NCI-H1417 treated with DMSO at 0.1 percent for 48 hours (cell line): ENCODE results near the gene IGFLR1.

Source experiments
- DNase-seq: peaks from one replicate; lab custom pipeline; 2025; lab: John Stamatoyannopoulos, UW

The IGFLR1 gene

DNA sequence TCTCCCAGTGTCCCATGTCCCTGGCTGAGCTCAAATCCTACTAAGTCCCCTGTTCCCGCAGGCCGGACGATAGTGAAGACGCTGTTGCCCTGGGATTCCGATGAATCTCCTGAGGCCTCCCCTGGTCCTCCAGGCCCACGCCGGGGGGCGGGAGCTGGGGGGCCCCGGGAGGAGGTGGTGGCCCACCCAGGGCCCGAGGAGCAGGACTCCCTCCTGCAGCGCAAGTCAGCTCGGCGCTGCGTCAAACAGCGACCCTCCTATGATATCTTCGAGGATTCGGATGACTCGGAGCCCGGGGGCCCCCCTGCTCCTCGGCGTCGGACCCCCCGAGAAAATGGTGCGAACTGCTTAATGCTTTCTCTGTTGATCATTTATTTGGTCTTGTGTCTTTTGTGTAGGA is 18.6 kb downstream of the IGFLR1 start:
- no peak for DNase-seq

DNA sequence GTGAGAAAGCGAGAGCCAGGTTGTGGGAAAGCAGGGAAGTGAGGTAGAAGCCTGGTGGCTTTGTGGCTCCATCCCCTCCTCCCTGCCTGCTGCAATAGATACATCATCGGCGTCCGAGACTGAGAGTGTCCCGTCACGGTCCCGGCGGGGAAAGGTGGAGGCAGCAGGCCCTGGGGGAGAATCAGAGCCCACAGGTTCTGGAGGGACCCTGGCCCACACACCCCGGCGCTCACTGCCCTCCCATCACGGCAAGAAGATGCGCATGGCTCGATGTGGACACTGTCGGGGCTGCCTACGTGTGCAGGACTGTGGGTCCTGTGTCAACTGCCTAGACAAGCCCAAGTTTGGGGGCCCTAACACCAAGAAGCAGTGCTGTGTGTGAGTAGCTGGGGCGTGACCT is 19.4 kb downstream of the IGFLR1 start:
- no peak for DNase-seq

DNA sequence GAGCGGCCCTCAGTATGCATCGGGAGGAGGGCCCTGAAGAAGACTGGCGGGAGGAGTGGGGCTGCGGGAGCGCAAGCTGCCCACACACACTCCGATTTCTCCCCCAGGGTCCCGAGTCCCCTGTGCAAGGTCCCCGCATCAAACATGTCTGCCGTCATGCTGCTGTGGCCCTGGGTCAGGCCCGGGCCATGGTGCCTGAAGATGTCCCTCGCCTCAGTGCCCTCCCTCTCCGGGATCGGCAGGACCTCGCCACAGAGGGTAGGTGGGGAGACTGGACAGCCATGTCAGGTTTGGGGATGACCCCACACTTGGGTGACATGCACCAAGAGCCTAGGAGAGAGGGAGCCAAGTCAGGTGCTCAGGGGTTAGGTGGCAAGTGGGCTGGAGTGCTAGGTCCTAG is 19.8 kb downstream of the IGFLR1 start:
- no peak for DNase-seq

DNA sequence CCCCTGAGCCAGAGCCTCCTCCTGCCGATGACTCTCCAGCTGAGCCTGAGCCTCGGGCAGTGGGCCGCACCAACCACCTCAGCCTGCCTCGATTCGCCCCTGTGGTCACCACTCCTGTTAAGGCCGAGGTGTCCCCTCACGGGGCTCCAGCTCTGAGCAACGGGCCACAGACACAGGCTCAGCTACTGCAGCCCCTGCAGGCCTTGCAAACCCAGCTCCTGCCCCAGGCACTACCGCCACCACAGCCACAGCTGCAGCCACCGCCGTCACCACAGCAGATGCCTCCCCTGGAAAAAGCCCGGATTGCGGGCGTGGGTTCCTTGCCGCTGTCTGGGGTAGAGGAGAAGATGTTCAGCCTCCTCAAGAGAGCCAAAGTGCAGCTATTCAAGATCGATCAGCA is 20.9 kb downstream of the IGFLR1 start:
- DNase-seq = no peak

DNA sequence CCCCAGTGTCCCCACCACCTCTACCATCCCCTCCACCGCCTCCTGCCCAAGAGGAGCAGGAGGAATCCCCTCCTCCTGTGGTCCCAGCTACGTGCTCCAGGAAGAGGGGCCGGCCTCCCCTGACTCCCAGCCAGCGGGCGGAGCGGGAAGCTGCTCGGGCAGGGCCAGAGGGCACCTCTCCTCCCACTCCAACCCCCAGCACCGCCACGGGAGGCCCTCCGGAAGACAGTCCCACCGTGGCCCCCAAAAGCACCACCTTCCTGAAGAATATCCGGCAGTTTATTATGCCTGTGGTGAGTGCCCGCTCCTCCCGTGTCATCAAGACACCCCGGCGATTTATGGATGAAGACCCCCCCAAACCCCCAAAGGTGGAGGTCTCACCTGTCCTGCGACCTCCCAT is 21.6 kb downstream of the IGFLR1 start:
- DNase-seq = no peak

DNA sequence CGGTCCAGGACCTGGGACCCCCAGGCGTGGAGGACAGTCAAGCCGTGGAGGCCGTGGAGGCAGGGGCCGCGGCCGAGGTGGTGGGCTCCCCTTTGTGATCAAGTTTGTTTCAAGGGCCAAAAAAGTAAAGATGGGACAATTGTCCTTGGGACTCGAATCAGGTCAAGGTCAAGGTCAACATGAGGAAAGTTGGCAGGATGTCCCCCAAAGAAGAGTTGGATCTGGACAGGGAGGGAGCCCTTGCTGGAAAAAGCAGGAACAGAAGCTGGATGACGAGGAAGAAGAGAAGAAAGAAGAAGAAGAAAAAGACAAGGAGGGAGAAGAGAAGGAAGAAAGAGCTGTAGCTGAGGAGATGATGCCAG is 22.1 kb downstream of the IGFLR1 start:
- DNase-seq = no peak

DNA sequence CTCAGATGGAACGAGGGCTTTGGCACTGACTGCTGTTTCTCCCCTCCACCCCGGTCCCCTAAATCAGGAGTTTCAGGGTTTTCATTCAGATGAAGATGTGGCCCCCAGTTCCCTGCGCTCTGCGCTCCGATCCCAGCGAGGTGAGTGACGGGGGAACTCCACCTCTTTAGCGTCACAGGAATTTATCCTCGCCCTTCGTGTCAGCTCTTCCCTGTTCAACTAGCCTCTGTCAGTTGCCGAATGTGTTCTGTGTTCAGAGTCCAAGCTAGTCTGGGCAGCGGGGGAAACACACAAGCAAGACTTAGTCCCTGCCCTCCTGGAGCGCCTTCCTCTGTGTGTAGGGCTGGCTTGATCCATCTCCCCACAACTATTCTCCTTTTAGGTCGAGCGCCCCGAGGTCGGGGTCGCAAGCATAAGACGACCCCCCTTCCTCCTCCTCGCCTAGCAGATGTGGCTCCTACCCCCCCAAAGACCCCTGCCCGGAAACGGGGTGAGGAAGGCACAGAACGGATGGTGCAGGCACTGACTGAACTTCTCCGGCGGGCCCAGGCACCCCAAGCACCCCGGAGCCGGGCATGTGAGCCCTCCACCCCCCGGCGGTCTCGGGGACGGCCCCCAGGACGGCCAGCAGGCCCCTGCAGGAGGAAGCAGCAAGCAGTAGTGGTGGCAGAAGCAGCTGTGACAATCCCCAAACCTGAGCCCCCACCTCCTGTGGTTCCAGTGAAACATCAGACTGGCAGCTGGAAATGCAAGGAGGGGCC is 22.7 kb downstream of the IGFLR1 start:
- no peak for DNase-seq

DNA sequence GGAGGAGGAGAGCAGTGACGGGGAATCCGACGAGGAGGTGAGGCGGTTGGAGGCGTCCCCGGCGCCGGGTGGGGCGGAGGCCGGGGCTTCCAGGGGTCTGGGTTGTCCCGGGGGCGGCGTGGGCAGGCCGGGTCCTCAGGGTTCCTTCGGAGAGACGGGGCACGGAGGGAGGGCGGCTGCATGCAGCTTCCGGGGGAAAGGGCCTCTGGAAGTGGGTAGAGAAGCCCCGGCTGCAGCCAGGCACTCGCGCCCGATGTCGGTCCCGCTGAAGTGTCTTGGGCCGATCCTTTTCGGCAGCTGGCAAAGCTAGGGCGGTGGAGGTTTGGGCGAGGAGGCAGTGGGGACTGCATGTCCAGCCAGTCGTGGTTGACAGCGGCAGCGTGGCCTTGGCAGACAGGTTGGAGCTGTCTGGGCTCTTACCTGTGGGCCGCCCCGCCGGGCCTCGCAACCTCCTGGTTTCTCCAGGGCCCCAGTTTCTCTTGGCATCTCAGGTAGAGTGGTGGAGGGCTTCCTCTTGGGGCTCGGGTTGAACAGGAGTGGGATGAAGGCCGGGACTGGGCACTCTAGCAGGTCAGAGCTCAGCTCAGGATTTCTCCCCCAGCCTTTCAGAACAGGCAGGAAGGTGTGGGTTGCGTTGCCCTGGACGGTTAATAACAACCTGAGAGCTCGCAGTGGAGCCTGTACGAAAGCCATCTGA is 23.8 kb downstream of the IGFLR1 start:
- DNase-seq = no peak

DNA sequence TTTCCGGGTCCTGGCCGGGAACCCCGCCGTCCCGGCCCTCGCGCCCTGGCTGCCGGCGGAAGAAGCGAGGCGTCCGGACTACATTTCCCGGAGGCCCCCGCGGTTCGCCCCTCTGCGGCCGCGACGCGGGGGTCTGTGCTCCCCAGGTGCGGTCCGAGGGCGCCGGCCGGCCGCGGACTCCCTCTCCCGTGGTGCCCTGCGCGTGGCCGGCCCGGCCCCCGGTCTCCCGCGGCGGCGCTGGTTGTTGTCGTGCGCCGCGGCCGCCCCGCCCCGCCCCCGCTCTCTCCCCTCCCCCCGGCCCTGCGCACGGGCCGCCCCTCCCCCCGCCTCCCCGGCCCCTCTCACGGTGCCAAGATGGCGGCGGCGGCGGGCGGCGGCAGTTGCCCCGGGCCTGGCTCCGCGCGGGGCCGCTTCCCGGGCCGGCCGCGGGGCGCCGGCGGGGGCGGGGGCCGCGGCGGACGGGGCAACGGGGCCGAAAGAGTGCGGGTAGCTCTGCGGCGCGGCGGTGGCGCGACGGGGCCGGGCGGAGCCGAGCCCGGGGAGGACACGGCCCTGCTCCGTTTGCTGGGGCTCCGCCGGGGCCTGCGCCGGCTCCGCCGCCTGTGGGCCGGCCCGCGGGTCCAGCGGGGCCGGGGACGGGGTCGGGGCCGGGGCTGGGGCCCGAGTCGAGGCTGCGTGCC is 24.4 kb downstream of the IGFLR1 start, which contains the start of gene KMT2B:
TSS of gene KMT2B (plus strand) at position 339 of the 680 bp plus-strand sequence. CDS start at position 355, 16 bp downstream.
- peak; percentile 81 for DNase-seq

DNA sequence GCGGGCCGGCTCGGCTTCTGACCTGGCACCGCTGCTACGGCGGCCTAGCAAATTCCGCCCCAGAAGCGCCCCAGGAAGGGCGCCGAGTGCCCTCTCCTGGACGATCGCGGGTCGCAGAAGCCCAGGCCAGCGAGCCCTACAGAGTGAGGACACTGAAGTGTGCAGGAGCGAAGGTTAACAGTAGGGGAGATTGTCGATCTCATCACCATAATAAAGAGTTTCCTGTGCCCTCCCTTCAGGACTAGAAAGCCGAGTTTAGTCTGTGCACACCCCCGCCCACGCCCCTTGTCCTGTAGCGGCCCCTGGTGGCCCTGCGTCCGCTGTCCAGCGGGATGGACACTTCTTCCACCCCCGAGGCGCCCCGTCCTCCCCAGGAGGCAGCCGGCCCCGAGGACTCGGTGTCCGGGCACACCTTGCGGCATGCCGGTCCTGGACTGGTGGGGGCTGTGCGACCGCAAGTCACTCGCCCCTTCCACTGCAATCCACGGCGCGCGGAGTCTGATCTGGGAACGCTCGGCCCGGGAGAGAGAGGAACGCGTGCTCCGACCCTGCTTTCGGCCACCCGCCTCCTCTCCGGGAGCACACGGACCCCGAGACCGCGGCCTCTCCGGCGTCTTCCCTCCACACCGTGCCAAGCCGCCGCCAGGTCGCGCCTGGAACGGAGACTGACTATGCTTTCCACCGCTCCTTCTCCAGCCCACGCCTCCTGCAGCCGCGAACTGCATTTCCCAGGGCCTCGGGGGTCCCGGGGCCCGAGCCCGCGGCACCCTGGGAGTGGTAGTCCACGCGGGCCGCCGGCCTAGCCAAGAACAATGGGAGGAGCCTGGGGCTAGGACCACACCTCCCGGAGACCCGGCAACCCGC is 25.2 kb downstream of the IGFLR1 start:
- DNase-seq = peak; percentile 81

DNA sequence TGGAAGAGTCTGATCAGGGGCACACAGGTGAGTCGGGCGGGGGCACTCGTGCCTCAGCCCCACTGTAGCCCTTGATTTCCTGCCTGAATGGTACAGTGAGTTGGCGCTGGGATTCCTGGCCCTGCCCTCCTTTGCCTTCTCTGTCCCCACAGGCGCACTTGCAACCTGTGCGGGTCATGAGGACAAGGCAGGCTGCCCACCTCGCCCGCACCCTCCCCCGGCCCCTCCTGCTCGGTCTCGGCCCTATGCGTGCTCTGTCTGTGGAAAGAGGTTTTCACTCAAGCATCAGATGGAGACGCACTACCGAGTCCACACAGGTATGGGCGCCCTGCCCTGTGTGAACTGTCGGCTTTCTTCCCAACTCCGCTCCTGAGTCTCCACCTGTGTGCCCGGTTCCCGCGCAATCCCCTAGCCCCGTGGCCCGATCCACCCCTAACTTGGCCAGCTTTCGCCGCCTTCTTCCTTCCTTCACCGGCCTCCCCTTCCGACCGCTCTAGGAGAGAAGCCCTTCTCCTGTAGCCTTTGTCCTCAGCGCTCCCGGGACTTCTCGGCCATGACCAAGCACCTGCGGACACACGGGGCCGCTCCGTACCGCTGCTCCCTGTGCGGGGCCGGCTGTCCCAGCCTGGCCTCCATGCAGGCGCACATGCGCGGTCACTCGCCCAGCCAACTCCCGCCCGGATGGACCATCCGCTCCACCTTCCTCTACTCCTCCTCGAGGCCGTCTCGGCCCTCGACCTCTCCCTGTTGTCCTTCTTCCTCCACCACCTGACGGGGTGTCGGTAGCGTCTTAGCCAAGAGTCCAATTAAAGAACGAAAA is 26.1 kb downstream of the IGFLR1 start:
- no peak for DNase-seq

DNA sequence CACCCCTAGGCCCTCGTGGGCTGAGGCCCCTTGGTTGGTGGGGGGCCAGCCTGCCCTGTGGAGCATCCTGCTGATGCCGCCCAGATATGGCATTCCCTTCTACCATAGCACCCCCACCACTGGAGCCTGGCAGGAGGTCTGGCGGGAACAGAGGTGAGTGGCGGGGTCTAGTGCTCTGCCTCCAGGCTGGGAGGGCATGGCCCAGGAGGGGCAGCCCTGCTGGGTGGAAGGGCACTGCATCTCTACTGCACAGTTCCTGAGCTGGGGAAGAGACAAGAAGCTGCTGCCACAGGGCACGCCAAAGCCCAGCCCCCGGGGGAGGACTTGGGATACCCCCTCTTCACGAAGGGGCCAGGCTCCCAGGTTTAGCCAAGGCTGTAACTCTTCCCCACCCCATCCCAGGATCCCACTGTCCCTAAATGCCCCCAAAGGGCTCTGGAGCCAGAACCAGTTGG is 26.9 kb downstream of the IGFLR1 start:
- no peak for DNase-seq

DNA sequence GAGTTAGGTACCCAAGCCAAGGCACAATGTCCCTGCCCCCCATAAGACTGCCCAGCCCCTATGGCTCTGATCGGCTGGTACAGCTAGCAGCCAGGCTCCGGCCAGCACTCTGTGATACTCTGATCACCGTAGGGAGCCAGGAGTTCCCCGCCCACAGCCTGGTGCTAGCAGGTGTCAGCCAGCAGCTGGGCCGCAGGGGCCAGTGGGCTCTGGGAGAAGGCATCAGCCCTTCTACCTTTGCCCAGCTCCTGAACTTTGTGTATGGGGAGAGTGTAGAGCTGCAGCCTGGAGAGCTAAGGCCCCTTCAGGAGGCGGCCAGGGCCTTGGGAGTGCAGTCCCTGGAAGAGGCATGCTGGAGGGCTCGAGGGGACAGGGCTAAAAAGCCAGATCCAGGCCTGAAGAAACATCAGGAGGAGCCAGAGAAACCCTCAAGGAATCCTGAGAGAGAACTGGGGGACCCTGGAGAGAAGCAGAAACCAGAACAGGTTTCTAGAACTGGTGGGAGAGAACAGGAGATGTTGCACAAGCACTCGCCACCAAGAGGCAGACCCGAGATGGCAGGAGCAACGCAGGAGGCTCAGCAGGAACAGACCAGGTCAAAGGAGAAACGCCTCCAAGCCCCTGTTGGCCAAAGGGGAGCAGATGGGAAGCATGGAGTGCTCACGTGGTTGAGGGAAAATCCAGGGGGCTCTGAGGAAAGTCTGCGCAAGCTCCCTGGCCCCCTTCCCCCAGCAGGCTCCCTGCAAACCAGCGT is 27.5 kb downstream of the IGFLR1 start:
- no peak for DNase-seq

DNA sequence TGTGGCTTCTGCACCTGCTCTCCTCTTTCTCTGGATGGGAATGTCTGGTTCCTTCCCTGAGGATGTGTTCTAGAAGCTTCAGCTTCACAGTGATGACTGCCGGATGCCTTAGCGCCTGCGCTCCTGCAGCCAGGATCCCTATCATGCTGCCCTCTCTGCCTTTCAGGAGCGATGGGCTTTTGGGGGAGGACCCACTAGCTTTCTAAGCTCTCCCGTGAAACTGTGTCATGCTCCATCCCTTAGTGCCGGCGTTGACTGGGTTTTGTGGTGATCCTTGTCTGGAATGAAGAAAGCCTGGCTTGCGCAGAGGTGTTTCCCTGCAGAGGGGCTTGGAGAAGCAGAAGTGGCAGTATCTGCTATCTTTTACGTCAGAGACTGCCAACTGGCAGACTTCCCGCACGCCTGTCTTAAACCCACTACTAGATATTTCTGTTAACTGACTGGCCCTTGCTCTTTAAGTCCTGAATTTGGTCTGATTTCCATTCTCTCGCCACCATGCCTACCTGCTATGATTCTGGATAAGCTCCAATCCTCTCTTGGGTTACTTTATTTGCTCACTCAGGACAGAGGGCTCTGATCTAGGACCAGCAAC is 28.3 kb downstream of the IGFLR1 start:
- DNase-seq = no peak

DNA sequence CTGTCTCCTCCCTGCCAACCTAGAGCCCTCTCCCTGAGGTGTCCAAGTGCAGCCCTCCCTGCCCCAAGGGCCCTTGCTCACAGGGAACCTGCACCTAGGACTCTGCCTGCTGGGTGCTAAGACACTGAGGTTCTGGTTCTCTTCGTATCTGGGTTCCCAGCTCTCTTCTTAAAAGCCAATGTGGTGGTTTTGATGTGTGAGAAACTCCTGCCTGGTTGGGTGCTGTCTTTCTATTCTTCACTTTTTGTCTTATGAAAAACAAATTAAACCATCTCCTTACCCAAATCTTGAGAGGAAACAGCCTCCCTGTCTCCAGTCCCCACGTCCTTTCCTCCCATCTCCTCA is 28.8 kb downstream of the IGFLR1 start:
- no peak for DNase-seq

DNA sequence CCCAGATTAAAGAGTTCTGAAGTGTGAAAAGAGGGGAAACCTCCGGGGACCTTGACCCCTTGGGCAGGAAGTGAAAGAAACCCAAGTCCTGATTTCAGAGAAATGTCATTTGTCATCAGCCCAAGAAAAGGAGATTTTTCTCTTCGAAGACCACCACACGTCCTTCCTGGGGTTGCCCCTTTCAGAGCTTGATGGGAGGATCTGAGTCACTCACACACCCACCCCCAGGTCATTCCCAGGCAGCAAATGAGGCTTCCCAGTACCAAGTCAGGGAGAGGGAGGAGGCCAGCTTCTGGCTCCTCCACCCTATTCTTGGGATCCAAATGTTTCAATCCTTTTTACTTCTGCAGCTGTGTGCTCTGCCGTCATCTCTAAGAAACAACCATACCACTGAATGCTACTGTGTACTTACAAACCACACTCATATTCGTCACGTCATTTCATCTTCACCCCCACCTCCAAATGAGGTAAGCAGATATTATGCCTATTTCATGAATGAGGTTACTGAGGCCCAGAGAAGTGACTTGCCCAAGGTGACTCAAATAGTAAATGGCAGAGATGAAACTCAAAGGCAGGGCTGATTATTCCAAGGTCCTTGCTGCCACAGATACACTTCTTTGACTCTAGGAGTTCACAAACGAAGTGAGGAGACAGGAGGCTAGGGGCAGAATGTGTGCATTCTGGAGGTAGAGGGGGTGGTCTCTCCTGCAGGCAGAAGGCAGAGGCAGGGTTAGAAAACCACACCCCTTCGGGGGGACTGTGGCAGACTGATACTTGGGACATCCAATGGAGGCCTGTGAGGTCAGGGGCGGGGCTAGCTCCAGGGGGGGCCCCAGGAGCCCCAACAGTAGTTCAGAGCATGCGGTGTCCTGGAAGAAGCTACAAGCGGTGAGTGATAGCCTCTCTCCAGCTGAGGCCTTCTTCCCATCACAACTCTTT is 29.4 kb downstream of the IGFLR1 start:
- no peak for DNase-seq

DNA sequence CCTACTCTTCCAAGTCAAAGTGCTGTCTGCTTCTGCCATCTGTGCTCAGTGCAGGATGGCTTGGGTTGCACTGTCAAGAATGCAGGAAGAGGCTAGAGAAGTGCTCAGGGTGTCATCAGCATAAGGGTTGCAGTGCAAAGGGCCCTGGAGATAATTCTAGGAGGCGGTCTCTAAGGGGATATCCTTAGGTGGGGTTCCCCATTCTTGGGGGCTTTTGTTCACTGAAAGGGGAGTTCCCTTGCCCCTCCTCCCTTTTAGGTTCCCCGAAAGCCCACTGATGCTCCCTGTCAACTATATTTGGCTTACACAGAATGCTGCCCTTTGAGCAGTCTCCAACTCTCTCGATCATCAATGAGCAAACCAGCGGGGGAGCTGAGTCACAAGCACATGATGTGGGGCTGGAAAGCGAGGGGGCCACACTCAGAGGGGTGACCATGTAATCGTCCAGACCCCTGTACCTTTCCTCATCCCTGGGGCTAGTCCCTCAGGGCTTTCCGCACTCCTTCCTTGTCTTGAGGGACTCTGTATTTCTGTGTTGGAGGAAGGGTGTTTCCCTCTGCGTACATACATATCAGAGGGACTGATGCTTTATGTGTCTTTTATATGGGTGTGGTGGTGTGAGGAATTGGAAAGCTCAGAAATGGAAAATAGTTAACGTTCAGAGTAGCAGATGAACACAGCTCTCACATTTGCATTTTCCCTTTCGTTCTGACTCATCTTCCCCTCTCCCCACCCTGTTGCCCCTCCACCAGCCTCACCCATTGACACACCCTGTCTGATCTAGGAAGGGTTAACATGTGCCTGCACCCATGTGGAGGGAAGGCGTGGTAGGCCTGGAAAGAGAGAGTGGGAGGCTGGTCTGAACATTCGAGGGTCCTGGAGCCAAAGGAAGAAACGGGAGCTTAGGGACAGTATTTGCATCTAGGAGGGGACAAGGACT is 31.2 kb downstream of the IGFLR1 start:
- no peak for DNase-seq

DNA sequence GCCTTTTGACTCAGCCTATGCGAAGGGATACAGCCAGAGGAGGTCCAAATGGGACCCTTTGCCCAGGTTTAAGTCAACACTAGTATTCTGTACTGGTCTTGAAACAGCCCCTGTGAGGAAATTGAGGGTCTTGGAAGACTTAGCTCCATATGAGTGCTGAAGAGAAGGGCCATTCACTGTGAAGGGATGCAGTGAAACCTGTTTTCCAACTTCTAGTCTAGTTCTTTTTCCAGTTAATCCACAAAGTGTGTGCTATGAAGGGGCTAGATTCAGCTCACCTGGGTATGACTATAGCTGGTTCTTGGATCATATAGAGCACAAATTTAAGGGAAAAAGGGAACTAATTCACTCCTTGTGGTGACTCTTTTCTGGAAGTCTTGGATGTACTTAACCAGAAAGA is 33.9 kb downstream of the IGFLR1 start:
- DNase-seq = no peak
